Adrenal gland (tissue), 12 donors: ENCODE data around the gene IQGAP3. TPM values are rescaled to one million over a fixed set of nuclear protein-coding genes. Genes with fewer than 3 reads are reported as not detected.

Experiments
- DNase-seq, 7 donors: peaks; one replicate each; pipeline ENCODE4 v3.0.0-alpha.2; 2019 to 2020
- H3K27ac ChIP-seq, 5 donors: fragments of 200-600 bp; sonication (generic) in 4 of 5; 1 replicate in 3 of 5; 2 replicates in 2 of 5; pipeline versions ENCODE4 v1.5.1 to v1.8.0; 2016 to 2020; ENCODE audit warnings: mild to moderate bottlenecking in 1 of 5
- H3K27me3 ChIP-seq: fragments of 200-600 bp; 2 replicates; pipeline ENCODE4 v1.8.0; 2021
- H3K36me3 ChIP-seq, 2 donors: fragments of 200-600 bp; replicated peaks in 1 of 2; 1 replicate in 1 of 2; 2 replicates in 1 of 2; pipeline versions ENCODE4 v1.5.1 to v1.8.0; 2018 to 2022
- H3K4me1 ChIP-seq, 2 donors: fragments of 200-600 bp; replicated peaks in 1 of 2; 1 replicate in 1 of 2; 2 replicates in 1 of 2; pipeline versions ENCODE4 v1.5.1 to v1.8.0; 2018 to 2021
- H3K4me3 ChIP-seq, 4 donors: fragments of 200-600 bp; sonication (generic) in 3 of 4; one replicate each; pipeline ENCODE4 v1.5.1; 2016 to 2018
- H3K9me3 ChIP-seq, 3 donors: fragments of 200-600 bp; sonication (generic) in 1 of 3; replicated peaks in 1 of 3; 1 replicate in 2 of 3; 2 replicates in 1 of 3; pipeline versions ENCODE4 v1.5.1 to v1.8.0; 2016 to 2021
- POLR2A ChIP-seq, 2 donors: fragments of 450-650 bp; IDR thresholded peaks; one replicate each; pipeline ENCODE4 v1.6.1; 2017; ENCODE audit warnings: antibody characterized with exemption in 2 of 2, mild to moderate bottlenecking in 2 of 2, moderate library complexity in 1 of 2
- WGBS, 4 donors: extraction: QIAGEN DNeasy Blood & Tissue Kit in 2 of 4; methylation state at CpG; one replicate each; pipeline versions ENCODE4 v1.1.5 to v1.1.7; 2013 to 2017; 5-methylcytosine and 5-hydroxymethylcytosine counted together
- intact Hi-C, 2 donors: fragments of 100-400 bp; cut with DNase I; formaldehyde crosslinking; loops; one replicate each; pipeline versions ENCODE4 v1.14.1 to v1.15.0; 2022 to 2023
- polyA plus RNA-seq, 3 donors: library from polyadenylated mRNA; stranded (reverse); fragments of 200-250 nt in 2 of 3; fragments of 350-450 nt in 1 of 3; fragmentation: Illumina TruSeq in 1 of 3; extraction: RNeasy Lipid Tissue Mini Kit (QIAGEN cat#74804) in 1 of 3; gene quantifications; one replicate each; pipeline ENCODE4 v1.2.3, GENCODE V29; 2013 to 2014
- total RNA-seq, 9 donors: library from RNA; depleted of rRNA in 4 of 9; stranded (reverse); fragments of >200 nt in 4 of 9; fragments of 120-200 nt in 1 of 9; fragmentation: NEBNext Ultra II Directional in 1 of 9; extraction: Animal tissue kit (Norgen Biotek cat#: 25700) in 1 of 9; gene quantifications; one replicate each; pipeline versions ENCODE4 v1.1.0 to v1.2.4, GENCODE V29; 2013 to 2023
- TF ChIP-seq, protein P1 (sequence below), 6 experiments: fragments of 450-650 bp in 4 of 6; fragments of 200-600 bp in 2 of 6; sonication (generic) in 1 of 6; IDR thresholded peaks; 1 replicate in 5 of 6; 2 replicates in 1 of 6; pipeline versions ENCODE4 v1.5.1 to v1.8.0; 2016 to 2021; ENCODE audit warnings: antibody characterized with exemption in 6 of 6, mild to moderate bottlenecking in 2 of 6, moderate library complexity in 1 of 6
- donor health status: healthy with polysubstance abuse.
- donor health status: Bipolar disorder and iron deficiency.
- donor health status: DM: yes; HTN: yes; CAD: no.
- donor health status: DM: no; HTN: no; CAD: no.
- donor health status: DM: no; HTN: no; CAD: no.
- donor health status: DM: yes; HTN: yes; CAD: no.

The IQGAP3 gene
- total and polyA plus RNA-seq, 12 donors, result 0.16 to 5.3 (median 0.80) TPM

DNA sequence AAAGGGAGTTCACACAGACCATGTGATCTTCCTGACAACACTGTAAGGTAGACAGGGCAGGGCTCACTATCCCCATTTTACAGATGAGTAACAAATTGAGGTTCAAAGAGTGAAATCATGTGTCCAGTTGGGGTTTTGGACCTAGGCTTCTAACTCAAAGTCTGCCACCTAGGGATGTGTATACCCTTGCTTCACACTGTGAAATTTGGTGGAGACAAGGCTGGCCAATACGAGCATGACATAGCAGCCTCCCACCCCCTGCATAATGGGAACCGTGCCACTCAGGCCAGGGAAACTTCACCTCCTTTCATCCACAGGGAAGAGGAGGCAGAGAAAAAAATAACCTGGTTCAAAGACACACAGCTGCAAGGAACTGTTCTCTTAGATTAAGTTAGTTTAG, 6.8 kb downstream of the IQGAP3 start:
- TF ChIP-seq, protein P1, sequence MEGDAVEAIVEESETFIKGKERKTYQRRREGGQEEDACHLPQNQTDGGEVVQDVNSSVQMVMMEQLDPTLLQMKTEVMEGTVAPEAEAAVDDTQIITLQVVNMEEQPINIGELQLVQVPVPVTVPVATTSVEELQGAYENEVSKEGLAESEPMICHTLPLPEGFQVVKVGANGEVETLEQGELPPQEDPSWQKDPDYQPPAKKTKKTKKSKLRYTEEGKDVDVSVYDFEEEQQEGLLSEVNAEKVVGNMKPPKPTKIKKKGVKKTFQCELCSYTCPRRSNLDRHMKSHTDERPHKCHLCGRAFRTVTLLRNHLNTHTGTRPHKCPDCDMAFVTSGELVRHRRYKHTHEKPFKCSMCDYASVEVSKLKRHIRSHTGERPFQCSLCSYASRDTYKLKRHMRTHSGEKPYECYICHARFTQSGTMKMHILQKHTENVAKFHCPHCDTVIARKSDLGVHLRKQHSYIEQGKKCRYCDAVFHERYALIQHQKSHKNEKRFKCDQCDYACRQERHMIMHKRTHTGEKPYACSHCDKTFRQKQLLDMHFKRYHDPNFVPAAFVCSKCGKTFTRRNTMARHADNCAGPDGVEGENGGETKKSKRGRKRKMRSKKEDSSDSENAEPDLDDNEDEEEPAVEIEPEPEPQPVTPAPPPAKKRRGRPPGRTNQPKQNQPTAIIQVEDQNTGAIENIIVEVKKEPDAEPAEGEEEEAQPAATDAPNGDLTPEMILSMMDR (IDR thresholded peaks at IDR 0.05), result no peak
- no peak for TF ChIP-seq POLR2A (IDR thresholded peaks at IDR 0.05)
- intact Hi-C loops, result no loop called here
- Histone ChIP-seq H3K27me3 (peaks cover 3% of the 10 kb centered on the region), H3K36me3 (no peaks in the 10 kb centered on the region), H3K27ac (no peak overlapping the region), H3K9me3 (no peaks in the 10 kb centered on the region), H3K4me1 (no peaks in the 10 kb centered on the region), H3K4me3 (no peak overlapping the region)
- WGBS, 4 donors, result 85 to 91% (median 89%) methylated on average over 2 of the region's 2 CpGs
- DNase-seq, result no peak

DNA sequence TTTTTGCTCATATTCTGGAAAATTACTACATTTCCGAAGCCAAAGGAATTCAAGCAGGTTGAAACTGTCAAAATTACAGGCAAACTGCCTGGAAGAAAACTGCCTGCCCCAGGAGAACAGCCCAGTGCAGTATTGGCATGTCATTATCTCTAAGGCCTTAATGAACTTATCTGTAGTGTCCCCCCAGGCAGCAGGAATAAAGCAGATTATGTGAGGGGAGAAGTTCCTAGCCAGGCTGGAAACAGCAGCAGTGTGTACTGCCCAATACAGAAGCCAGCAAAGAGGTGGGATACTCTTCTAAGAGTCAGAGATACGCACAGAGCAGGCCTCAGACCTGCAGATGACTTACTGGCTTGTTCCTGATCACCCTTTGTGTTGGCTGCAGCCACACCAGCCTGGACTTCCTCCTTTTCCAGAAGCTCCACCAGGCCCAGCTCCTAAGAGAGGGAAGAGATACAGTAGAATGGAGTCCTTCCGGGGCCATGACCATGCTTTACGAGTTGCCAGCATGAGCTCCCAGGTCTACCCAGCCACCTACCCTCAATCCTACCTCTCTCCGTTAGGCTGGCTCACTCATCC, 11.7 kb downstream of the IQGAP3 start:
- Histone ChIP-seq H3K4me1 (no peaks in the 10 kb centered on the region), H3K4me3 (no peak overlapping the region), H3K36me3 (no peaks in the 10 kb centered on the region), H3K27ac (no peak overlapping the region), H3K9me3 (no peaks in the 10 kb centered on the region), H3K27me3 (no peaks in the 10 kb centered on the region)
- 72 to 75% (median 74%) methylated on average over 5 of the region's 5 CpGs for WGBS, 4 donors
- intact Hi-C loops, result no loop called here
- DNase-seq, result no peak
- TF ChIP-seq, protein P1 (IDR thresholded peaks at IDR 0.05), result no peak
- TF ChIP-seq POLR2A (IDR thresholded peaks at IDR 0.05), result no peak

DNA sequence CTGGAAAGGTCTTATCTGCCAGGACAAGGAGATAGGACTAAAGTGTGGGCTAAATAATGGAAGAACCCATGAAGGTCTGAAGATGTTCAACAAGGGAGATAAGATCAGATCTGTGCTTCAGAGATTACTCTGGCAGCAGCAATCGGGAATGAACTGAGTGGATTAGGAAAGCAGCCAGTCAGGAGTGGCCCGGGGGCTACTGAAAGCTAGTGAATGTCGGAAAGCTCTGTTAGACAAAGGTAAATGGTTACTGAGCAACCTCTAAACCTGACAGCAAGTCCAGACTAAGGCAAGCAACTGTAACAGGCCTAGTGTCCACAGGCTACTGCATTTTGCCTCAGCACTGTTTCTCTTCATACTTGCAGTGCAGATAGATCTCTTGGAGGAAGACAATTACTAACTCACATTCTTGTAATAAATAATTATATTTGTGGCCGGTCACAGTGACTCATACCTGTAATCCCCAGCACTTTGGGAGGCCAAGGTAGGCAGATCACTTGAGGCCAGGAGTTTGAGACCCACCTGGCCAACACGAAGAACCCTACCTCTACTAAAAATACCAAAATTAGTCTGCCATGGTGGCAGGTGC, 12.5 kb downstream of the IQGAP3 start:
- DNase-seq, result no peak
- Histone ChIP-seq H3K27me3 (no peaks in the 10 kb centered on the region), H3K4me1 (no peaks in the 10 kb centered on the region), H3K4me3 (no peak overlapping the region), H3K36me3 (no peaks in the 10 kb centered on the region), H3K27ac (no peak overlapping the region), H3K9me3 (no peaks in the 10 kb centered on the region)
- WGBS, 4 donors, result 65 to 88% (median 74%) methylated on average over 5 of the region's 5 CpGs
- TF ChIP-seq, protein P1 (IDR thresholded peaks at IDR 0.05), result no peak
- intact Hi-C loops, result no loop called here

DNA sequence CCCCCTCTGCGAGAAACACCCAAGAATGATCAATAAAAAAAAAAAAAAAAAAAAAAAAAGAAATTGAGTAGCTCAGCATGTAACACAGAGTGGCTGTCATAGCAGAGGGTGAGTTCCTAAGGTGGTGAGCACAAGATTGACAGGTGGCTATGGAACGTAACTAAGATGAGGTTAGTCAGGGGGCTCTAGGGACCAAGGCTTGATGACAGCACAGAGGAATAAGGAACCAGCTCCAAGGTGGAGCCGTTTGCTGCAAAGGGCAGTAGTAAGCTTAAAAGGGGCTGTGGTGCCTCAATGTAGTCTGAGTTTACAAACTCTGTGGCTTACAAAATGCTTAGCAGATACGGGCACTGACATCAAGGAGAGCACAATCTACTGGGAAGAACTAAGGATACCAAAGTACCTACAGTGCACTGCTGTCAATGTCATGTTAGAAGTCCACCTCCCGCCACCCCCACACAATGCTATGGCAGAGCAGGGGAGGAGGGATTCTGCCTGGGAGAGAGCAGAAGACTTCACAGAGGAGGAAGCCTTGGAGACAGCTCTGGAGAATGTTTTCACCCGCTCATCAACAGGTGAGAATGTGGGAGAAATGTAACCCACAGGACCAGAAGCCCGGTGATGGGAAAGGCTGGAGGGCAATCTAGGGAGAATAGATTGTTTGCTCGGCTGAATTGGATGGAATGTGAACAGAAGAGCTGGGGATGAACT, 13.1 kb downstream of the IQGAP3 start:
- WGBS, 4 donors, result 78 to 94% (median 84%) methylated on average over 7 of the region's 8 CpGs
- no peaks in the 10 kb centered on the region for H3K27me3 ChIP-seq
- H3K27ac ChIP-seq, result no peak overlapping the region
- H3K4me1 ChIP-seq, result no peaks in the 10 kb centered on the region
- no peaks in the 10 kb centered on the region for H3K36me3 ChIP-seq
- no peak overlapping the region for H3K4me3 ChIP-seq
- TF ChIP-seq POLR2A (IDR thresholded peaks at IDR 0.05), result no peak
- TF ChIP-seq, protein P1 (IDR thresholded peaks at IDR 0.05), result no peak
- no peaks in the 10 kb centered on the region for H3K9me3 ChIP-seq
- DNase-seq, result no peak
- intact Hi-C loops, result no loop called here
